ENCODE data around the gene FAM184B. TPM values are rescaled to one million over a fixed set of nuclear protein-coding genes. Genes with fewer than 3 reads are reported as not detected.

The FAM184B gene
- total RNA-seq: not detected

GRCh38 chr4:17781300-17782287 is at the start of gene FAM184B:
Gene FAM184B, minus strand, starts transcription at chr4:17781621. Its CDS starts 322 bp downstream, at chr4:17781299.
- DNase-seq (ENCODE audit: low spot score): no peak

GRCh38 chr4:17823871-17824669 is 42.6 kb upstream of the FAM184B start:
- no peak for DNase-seq (ENCODE audit: low spot score)

- DNase-seq (ENCODE audit: low spot score): no peak
Observed at GRCh38 chr4:17817027-17817426, 35.6 kb upstream of the FAM184B start.

GRCh38 chr4:17816142-17816541 is 34.7 kb upstream of the FAM184B start:
- DNase-seq (ENCODE audit: low spot score): no peak

GRCh38 chr4:17814140-17814539 is 32.7 kb upstream of the FAM184B start:
- no peak for DNase-seq (ENCODE audit: low spot score)

- DNase-seq (ENCODE audit: low spot score): no peak
Observed at GRCh38 chr4:17812801-17813200, 31.4 kb upstream of the FAM184B start.

GRCh38 chr4:17812125-17812524 is 30.7 kb upstream of the FAM184B start:
- no peak for DNase-seq (ENCODE audit: low spot score)

- DNase-seq (ENCODE audit: low spot score): no peak
Observed at GRCh38 chr4:17811078-17811603, 29.7 kb upstream of the FAM184B start.

GRCh38 chr4:17810260-17811077 is 29.0 kb upstream of the FAM184B start, which contains the start of the genes DCAF16 and NCAPG:
Gene DCAF16, minus strand, starts transcription at chr4:17810757. Its CDS starts 6,616 bp downstream, at chr4:17804141.
Gene NCAPG, plus strand, starts transcription at chr4:17810979. Its CDS starts 99 bp downstream, at chr4:17811078.
- DNase-seq (ENCODE audit: low spot score): peak; percentile 99

GRCh38 chr4:17809667-17810066 is 28.2 kb upstream of the FAM184B start:
- no peak for DNase-seq (ENCODE audit: low spot score)

- no peak for DNase-seq (ENCODE audit: low spot score)
Observed at GRCh38 chr4:17807446-17807845, 26.0 kb upstream of the FAM184B start.

- DNase-seq (ENCODE audit: low spot score): no peak
Observed at GRCh38 chr4:17805580-17806155, 24.2 kb upstream of the FAM184B start.

GRCh38 chr4:17797808-17798207 is 16.4 kb upstream of the FAM184B start:
- DNase-seq (ENCODE audit: low spot score): no peak

- DNase-seq (ENCODE audit: low spot score): no peak
Observed at GRCh38 chr4:17794730-17795129, 13.3 kb upstream of the FAM184B start.

- DNase-seq (ENCODE audit: low spot score): no peak
Observed at GRCh38 chr4:17788956-17789355, 7.5 kb upstream of the FAM184B start.

- DNase-seq (ENCODE audit: low spot score): no peak
Observed at GRCh38 chr4:17787315-17787714, 5.9 kb upstream of the FAM184B start.

GRCh38 chr4:17786567-17786966 is 5.1 kb upstream of the FAM184B start:
- no peak for DNase-seq (ENCODE audit: low spot score)

- DNase-seq (ENCODE audit: low spot score): no peak
Observed at GRCh38 chr4:17785858-17786257, 4.4 kb upstream of the FAM184B start.

GRCh38 chr4:17780501-17781299 is 721 bp downstream of the FAM184B start:
- no peak for DNase-seq (ENCODE audit: low spot score)

GRCh38 chr4:17778431-17778830 is 3.0 kb downstream of the FAM184B start:
- DNase-seq (ENCODE audit: low spot score): no peak

Data from ureter (tissue), 1 donor.